ENCODE measurements around the gene NTRK3. TPM values are rescaled to one million over a fixed set of nuclear protein-coding genes. Genes with fewer than 3 reads are reported as not detected.

NTRK3 gene
- total and polyA plus RNA-seq, 2 of the 8 experiments (the other 6 are each of a cell fraction or from before 2014, with no cell fraction given): 4.5 to 6.8 TPM

DNA sequence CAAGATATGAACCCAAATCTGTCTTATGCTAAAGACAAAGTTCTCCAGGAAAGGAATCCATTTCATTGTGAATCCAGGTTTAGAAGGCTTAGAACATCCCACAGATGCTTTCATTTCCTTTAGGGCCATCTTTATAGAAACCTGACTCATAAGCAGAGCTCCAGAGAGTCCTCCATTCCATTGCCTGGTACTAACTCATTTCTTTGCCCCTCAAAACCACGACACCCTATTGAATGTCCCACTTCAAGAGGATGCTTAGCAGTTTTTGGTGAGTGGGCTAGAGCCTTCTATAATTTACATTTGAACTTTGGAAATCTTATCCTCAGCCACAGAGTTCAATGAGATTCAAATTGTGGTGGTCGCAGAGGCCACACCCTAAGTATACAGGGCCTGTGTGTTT, 325.0 kb downstream of the NTRK3 start (continued):
- TF ChIP-seq CHD7 (IDR thresholded peaks at IDR 0.05; ENCODE audit: insufficient replicate concordance, low read length) (no peak), SIN3A (conservative IDR thresholded peaks at IDR 0.05 in 1 of 2, IDR thresholded peaks at IDR 0.05 in 1 of 2; ENCODE audit: low read depth in 1 of 2, low read length in 2 of 2) (no peak), EP300 (IDR thresholded peaks at IDR 0.05; ENCODE audit: borderline replicate concordance in 1 of 2, low read depth in 2 of 2, low read length in 2 of 2) (no peak), SP2 (IDR thresholded peaks at IDR 0.05; ENCODE audit: low read length) (no peak), MAFK (IDR thresholded peaks at IDR 0.05; ENCODE audit: low read depth, low read length) (no peak), JUN (IDR thresholded peaks at IDR 0.05; ENCODE audit: low read depth, low read length) (no peak), CTCF (IDR thresholded peaks at IDR 0.05; ENCODE audit: control extremely low read depth in 1 of 3, insufficient read depth in 1 of 3, low read depth in 1 of 3, low read length in 3 of 3) (no peak)
